ENCODE data around the gene SERPINC1. TPM values are rescaled to one million over a fixed set of nuclear protein-coding genes. Genes with fewer than 3 reads are reported as not detected.

The SERPINC1 gene
- total RNA-seq, 2 experiments from 2014 or later: 0.23 TPM; not detected in 1

DNA sequence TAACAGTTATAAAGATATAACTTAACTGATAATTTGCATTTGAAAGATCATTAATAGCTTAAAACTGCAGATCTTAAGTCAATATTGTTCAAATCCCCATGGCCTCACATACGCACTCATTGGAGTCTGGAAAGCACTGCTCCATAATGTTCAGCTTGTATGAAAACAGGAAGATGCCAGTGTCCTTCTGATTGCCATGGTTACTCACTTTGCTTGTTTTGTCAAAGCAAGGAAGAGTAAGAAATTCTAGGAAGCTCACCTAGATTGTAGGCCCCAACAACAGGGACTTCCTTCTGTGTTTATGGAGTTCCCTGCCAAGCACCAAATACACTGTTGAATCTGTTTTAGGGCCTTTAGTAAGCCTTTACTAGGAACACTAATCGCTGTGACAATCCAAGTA, 60.2 kb downstream of the SERPINC1 start:
- no peaks in the 10 kb centered on the region for H3K27me3 Mint-ChIP-seq
- ChIA-PET CTCF (interaction anchor here (0.5 kb wide), 1 partner anchor 225 kb away, joined by 3 read pairs; no protein-coding TSS in a partner anchor), POLR2A (interaction anchor here (1.3 to 2.2 kb wide), 3 partner anchors 11 to 142 kb away, joined by 5 to 11 read pairs (median 5); partner anchors contain the start of genes GAS5, KLHL20 and ZBTB37)
- no peak overlapping the region for H3K4me3 Mint-ChIP-seq
- H3K4me1 Mint-ChIP-seq: peaks cover under 1% of the 10 kb centered on the region
- H3K36me3 Mint-ChIP-seq (ENCODE audit: low read depth): peaks cover 55% of the 10 kb centered on the region
- H3K27ac Mint-ChIP-seq: no peak overlapping the region
- DNase-seq: no peak
- no peaks in the 10 kb centered on the region for H3K9me3 Mint-ChIP-seq

DNA sequence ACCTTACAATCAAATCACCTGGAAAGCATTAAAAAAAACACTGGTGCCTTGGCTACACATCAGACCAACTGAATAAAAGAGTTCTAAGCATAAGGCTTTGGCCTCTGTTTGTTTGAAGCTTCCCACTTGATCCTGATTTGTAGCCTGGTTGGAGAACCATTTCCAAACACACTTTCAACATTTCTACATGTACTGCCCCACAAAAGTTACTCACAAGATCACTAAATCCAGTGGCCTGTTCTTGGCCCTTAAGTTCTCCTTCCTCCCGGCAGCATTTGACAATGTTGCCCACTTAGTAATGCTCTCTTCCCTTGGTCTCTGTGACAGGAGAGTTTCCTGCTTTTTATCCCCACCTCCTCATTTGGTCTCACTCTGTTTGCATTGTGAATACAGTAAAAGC, 61.1 kb downstream of the SERPINC1 start:
- peak overlapping the region; percentile 10 for H3K27ac Mint-ChIP-seq
- POLR2A ChIA-PET: interaction anchor here (1.5 to 2.4 kb wide), 2 partner anchors 12 to 19 kb away, joined by 5 to 7 read pairs; partner anchors contain the start of genes GAS5 and ZBTB37
- H3K36me3 Mint-ChIP-seq (ENCODE audit: low read depth): peaks cover 58% of the 10 kb centered on the region
- no peaks in the 10 kb centered on the region for H3K9me3 Mint-ChIP-seq
- DNase-seq: no peak
- no peaks in the 10 kb centered on the region for H3K4me1 Mint-ChIP-seq
- H3K27me3 Mint-ChIP-seq: no peaks in the 10 kb centered on the region
- no peak overlapping the region for H3K4me3 Mint-ChIP-seq
- CTCF ChIA-PET: no interaction called here

Other genes with a start within 250 kb of the SERPINC1 start
- not detected for gene ANKRD45, start 247.5 kb downstream of the SERPINC1 start, total RNA-seq
- 10 to 100 TPM; 17.7 to 18.9 TPM for gene KLHL20, start 202.3 kb downstream of the SERPINC1 start, total RNA-seq
- gene DARS2, start 92.7 kb downstream of the SERPINC1 start, total RNA-seq: 10 to 100 TPM; 26.3 to 26.4 TPM
- gene CENPL, start 92.4 kb downstream of the SERPINC1 start, total RNA-seq: 10 to 100 TPM; 28.2 to 29.4 TPM
- 100 to 1,000 TPM; 379 to 394 TPM for gene GAS5, start 49.3 kb downstream of the SERPINC1 start, total RNA-seq
- gene ZBTB37, start 48.9 kb downstream of the SERPINC1 start, total RNA-seq: 10 to 100 TPM; 11.3 to 12.6 TPM
- gene RC3H1, start 105.0 kb upstream of the SERPINC1 start, total RNA-seq: 10 to 100 TPM; 29.6 to 33.6 TPM
- 10 to 100 TPM; 76.8 to 80.5 TPM for gene RABGAP1L, start 242.2 kb upstream of the SERPINC1 start, total RNA-seq

Data from activated CD4-positive, alpha-beta memory T cell treated with anti-CD3 and anti-CD28 coated beads, Interleukin-2, amount 10 ng/mL, durations not matched to agents 7 days and 5 days (primary cell).